GM06990 (cell line): Measurements from ENCODE around the gene ARHGAP26.

ENCODE experiments used
- DNase-seq: peaks from one replicate; pipeline ENCODE4 v3.0.0-alpha.2; 2011; ENCODE audit not compliant: insufficient read length; ENCODE audit errors: extremely low read depth
- H3K27me3 ChIP-seq: replicated peaks from 2 replicates; pipeline ENCODE4 v1.6.0; 2011; ENCODE audit warnings: low read length; ENCODE audit not compliant: control insufficient read depth, insufficient read depth
- H3K36me3 ChIP-seq: 2 replicates; pipeline ENCODE4 v1.5.1; 2011; ENCODE audit warnings: low read length; ENCODE audit not compliant: control insufficient read depth, insufficient read depth
- H3K4me3 ChIP-seq: replicated peaks from 2 replicates; pipeline ENCODE4 v1.5.1; 2011; ENCODE audit warnings: low read depth, mild to moderate bottlenecking, control low read depth, low read length
- CTCF ChIP-seq: IDR thresholded peaks from 2 replicates; pipeline ENCODE4 v1.5.1; 2011; ENCODE audit warnings: low read length, control low read depth, mild to moderate bottlenecking, inconsistent platforms; ENCODE audit not compliant: insufficient read depth, poor library complexity, severe bottlenecking

ARHGAP26 gene

GRCh38 chr5:142954455-142954854, 184.3 kb downstream of the ARHGAP26 start:
- Histone ChIP-seq H3K27me3 (no peaks in the 10 kb centered on the region), H3K4me3 (no peak overlapping the region), H3K36me3 (no peaks in the 10 kb centered on the region)
- no peak for DNase-seq
- TF ChIP-seq CTCF = no peak

GRCh38 chr5:142955628-142956027, 185.5 kb downstream of the ARHGAP26 start:
- Histone ChIP-seq H3K36me3 (no peaks in the 10 kb centered on the region), H3K27me3 (no peaks in the 10 kb centered on the region), H3K4me3 (no peak overlapping the region)
- DNase-seq = no peak
- no peak for TF ChIP-seq CTCF

- no peak for TF ChIP-seq CTCF
- Histone ChIP-seq H3K36me3 (no peaks in the 10 kb centered on the region), H3K4me3 (no peak overlapping the region), H3K27me3 (no peaks in the 10 kb centered on the region)
- no peak for DNase-seq
These were observed 187.4 kb downstream of the ARHGAP26 start for GRCh38 chr5:142957528-142957927.

GRCh38 chr5:142958944-142959682, 188.9 kb downstream of the ARHGAP26 start:
- no peak for DNase-seq
- TF ChIP-seq CTCF = no peak
- H3K36me3 ChIP-seq = no peaks in the 10 kb centered on the region
- H3K4me3 ChIP-seq = no peak overlapping the region
- no peaks in the 10 kb centered on the region for H3K27me3 ChIP-seq

GRCh38 chr5:142959683-142960657, 189.8 kb downstream of the ARHGAP26 start:
- peak; percentile 22 for DNase-seq
- TF ChIP-seq CTCF = no peak
- no peak overlapping the region for H3K4me3 ChIP-seq
- H3K27me3 ChIP-seq = no peaks in the 10 kb centered on the region
- H3K36me3 ChIP-seq = no peaks in the 10 kb centered on the region
